HG02571 (cell line): ENCODE measurements around the gene PSMA8.
"Not testable (repeated sequence)": the region's sequence is repeated elsewhere in the genome, so short reads cannot be mapped to it uniquely, and the experiment has no call there.

Experiments used
- ATAC-seq: cut with Tn5 transposase; IDR thresholded peaks from one replicate; pipeline ENCODE4 v1.9.1; 2021; ENCODE audit warnings: mild to moderate bottlenecking, moderate library complexity; ENCODE audit not compliant: unreplicated experiment

PSMA8 gene

GRCh38 chr18:26133652-26134051 is at the start of gene PSMA8:
PSMA8 (plus strand) TSS chr18:26133869; CDS start chr18:26133966, 97 bp downstream.
- ATAC-seq: no peak

GRCh38 chr18:26085056-26085455 is 48.6 kb upstream of the PSMA8 start:
- ATAC-seq: no peak

DNA sequence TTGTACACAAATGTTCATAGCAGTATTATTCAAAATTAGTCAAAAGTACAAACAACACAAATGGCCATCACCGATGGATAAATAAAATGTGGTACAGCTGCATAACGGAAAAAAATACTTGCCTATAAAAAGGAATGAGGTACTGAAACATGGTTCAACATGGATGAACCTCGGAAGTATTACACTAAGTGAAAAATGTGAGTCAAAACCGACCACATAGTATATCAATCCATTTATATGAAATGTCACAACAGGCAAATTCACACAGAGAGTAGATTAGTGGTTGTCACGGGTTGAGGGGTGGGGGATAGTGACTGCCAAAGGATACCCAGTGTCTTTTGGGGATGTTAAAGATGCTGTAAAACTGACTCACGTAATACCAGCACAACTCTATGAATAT is 46.7 kb upstream of the PSMA8 start:
- no peak for ATAC-seq

DNA sequence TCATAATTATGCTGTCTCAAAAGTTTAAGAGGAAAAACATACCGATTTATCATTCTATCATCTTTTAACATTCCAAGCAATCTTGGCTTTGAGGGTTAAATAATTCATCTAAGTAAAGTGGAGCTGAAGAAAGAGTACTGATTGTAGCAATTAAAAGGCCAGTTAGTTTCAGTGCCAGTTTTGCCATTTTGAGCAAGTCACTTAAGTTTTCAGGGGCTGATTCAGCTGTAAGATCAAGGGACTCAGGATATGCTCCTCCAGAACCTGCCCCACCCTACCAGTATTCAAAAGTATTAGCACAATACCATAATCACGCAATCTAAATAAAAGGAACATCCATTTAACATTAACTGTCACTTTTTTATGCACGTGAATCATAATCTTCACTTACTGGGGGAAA is 45.2 kb upstream of the PSMA8 start:
- ATAC-seq: no peak

DNA sequence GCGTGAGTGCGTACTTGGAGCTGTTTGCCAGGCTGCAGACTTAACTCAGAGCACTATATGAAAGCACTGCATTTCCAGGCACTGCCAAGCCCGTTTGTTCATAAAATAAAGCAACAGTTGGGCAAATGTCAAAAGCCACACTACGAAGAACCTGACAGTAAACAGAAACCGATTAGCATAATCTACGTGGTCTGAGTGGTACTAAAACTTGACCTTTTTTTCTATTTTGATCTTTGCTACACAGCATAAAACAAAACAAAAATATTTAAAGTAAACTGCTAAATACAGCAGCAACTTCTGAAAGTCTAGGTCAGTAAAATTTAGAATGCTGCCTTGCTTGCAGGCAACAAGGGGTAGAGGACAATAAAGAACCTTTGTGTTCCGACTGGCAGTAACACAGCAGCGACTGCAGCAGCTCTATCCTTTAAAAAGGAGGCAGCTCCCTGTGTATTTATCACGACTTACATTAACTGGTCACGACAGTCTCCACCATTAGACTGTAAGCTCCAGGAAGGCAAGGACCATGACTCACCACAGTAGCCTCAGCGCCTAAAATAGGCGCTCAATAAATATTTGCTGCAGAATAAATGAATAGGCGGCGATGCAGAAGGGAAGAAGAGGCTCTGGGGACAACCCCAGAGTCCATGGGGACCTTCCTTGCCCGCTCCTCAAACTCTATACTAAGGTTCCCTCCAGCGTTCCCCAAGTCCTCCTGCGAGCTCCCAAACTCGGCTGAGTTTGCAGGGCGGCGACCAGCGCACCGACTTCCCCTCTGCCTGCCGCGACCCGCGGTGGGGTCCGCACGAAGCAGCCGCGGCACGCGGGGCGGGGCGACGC is 44.2 kb upstream of the PSMA8 start:
- ATAC-seq: no peak

GRCh38 chr18:26090130-26091046 is 43.3 kb upstream of the PSMA8 start, which contains the start of gene SS18:
SS18 (minus strand) TSS chr18:26090613; CDS start chr18:26090569, 44 bp downstream.
- ATAC-seq: peak; percentile 77

DNA sequence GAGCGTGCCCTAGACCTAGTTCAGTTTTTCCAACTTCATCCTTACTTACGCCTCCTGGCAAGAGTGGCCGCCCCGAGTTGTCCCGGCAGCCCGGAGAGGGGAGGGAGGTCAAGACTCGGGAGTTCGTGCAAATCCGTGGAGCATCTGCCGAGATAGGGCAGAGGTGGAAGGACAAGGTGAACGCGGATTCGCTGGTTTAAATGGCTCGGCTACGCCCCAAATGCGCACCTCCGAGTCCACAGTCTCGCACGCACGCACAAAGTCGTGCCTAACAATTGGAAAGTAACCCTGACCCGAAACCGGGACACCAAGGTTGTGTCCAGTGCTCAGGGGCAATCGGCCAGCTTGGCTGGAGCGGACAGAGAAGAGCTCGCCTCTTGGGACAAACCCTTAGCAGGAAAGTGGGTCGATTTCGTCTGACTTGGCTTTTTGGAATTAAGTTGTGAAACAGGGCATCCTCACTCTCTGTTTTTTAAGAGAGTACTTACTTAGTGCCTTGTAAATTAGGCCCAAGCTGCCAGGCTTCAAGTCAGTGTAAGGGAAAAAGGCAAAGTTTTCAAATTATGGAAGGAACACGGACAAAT is 42.5 kb upstream of the PSMA8 start:
- ATAC-seq: peak; percentile 47

- no peak for ATAC-seq
Measured at GRCh38 chr18:26096852-26097251, 36.8 kb upstream of the PSMA8 start.

- no peak for ATAC-seq
Measured at GRCh38 chr18:26097563-26097962, 36.1 kb upstream of the PSMA8 start.

- no peak for ATAC-seq
Measured at GRCh38 chr18:26103579-26103978, 30.1 kb upstream of the PSMA8 start.

- no peak for ATAC-seq
Measured at GRCh38 chr18:26104035-26104434, 29.6 kb upstream of the PSMA8 start.

DNA sequence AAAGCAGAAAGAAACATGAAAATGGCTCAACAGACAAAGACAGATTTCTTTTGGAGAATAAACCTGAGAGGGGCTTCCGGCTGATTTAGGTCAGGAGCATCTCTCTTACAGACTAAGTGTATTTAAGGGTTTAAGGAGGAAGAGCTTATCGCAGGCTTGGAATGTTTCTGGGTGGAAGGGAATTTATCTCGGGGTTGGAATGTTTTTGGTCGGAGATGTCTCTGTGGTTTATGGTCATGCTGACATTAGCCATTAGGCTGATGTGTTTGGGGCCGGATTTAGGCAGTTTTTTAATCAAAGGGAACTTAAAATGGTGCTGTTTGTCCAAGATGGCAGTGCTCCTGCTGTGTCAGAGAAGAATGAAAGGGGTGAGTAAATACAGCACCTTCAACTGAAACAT is 14.4 kb upstream of the PSMA8 start:
- ATAC-seq: no peak

DNA sequence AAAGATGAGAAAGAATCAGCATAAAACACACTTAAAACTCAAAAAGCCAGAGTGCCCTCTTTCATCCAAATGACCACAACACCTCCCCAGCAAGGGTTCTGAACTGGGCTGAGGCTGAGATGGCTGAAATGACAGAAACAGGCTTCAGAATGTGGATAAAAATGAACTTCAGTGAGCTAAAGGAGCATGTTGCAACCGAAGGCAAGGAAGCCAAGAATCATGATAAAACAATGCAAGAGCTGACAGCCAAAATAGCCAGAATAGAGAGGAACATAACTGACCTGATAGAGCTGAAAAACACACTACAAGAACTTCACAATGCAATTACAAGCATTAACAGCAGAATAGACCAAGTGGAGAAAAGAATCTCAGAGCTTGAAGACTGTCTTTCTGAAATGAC is 12.2 kb upstream of the PSMA8 start:
- no peak for ATAC-seq

- not testable (repeated sequence) for ATAC-seq
Measured at GRCh38 chr18:26121994-26122393, 11.7 kb upstream of the PSMA8 start.

DNA sequence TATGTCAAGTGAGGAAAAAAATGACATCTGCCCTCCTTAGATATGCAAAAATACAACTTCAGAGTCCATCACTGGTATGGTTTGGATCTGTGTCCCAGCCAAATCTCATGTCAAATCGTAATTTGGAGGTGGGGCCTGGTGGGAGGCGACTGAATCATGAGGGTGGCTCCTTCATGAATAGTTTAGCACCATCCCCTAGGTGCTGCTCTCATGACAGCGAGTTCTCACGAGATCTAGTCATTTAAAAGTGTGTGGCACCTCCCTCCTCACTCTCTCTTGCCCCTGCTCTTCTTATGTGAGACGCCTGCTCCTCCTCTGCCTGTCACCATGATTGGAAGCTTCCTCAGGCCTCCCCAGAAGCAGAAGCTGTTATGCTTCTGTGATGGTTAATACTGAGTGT is 5.9 kb upstream of the PSMA8 start:
- ATAC-seq: no peak

DNA sequence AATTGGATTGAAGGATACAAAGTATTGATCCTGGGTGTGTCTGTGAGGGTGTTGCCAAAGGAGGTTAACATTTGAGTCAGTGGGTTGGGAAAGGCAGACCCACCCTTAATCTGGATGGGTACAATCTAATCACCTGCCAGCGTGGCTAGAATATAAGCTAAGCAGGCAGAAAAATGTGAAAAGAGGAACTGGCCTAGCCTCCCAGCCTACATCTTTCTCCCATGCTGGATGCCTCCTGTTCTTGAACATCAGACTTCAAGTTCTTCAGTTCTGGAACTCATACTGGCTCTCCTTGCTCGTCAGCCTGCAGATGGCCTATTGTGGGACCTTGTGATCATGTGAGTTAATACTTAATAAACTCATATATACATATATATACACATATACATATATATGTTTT is 5.5 kb upstream of the PSMA8 start:
- ATAC-seq: not testable (repeated sequence)

GRCh38 chr18:26134107-26134506 is 438 bp downstream of the PSMA8 start:
- ATAC-seq: no peak

DNA sequence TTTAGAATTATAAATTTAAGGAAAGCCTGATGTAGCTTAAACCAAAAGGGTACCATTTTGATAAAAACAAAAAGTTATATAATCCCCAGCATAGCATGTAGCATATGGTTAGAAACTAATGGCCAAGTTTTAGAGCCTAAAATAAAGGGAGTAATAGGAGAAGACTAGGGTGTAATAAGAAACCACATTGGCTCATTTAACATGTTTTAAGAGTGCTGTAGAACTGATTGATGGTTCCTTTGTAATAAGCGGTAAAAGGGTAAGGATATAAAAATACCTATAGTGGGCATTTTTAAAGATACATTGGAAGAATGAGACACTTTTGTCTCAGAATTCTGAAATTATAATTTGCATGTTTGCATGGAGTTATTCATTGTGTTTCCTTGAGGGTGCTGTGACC is 1.9 kb downstream of the PSMA8 start:
- ATAC-seq: no peak

GRCh38 chr18:26157326-26157725 is 23.7 kb downstream of the PSMA8 start:
- ATAC-seq: no peak

DNA sequence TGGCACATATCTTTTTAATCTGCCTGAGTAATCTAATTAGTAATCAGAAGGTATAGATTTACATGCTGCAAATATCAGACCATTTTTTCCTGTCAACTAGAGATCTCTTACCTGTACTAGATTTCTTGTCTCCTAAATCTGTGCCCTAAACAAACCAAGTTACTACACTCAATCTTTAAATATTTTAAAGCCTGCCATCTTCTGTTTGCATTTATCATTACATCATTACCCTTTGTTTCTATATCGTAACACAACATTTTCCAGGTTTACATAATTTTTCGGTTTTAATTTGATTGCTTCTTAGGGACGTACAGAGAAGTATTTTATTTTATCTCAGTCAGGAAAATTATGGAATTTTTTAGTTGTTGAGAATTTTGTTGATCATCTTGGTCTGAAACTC is 25.7 kb downstream of the PSMA8 start:
- ATAC-seq: no peak

DNA sequence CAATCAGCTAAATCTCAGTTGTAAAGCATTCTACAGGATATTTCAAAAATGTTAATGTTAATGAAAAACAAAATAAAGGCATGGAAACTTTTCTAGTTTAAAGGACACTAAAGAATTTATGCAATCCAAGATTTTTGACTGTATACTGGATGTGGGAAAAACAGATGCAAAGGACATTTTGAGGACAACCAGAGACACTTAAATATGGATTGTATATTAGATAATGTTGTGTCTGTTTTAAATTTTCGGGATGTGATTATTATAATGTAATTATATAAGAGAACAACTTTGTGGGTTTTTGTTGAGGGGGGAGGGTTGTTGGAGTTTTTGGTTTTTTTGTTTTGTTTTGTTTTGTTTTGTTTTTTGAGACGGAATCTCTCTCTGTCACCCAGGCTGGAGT is 30.9 kb downstream of the PSMA8 start:
- ATAC-seq: no peak
